Right kidney (tissue), 1 donor: Measurements from ENCODE around the gene NOCT.
A peak's percentile ranks its signal among the peaks of the same experiment; 100 is the strongest.
"Not testable (repeated sequence)": the region's sequence is repeated elsewhere in the genome, so short reads cannot be mapped to it uniquely, and the experiment has no call there.

ENCODE experiments used
- DNase-seq: peaks from one replicate; pipeline ENCODE4 v3.0.0-alpha.2; 2016

Gene NOCT

GRCh38 chr4:139009702-139010101, 5.9 kb upstream of the NOCT start:
- DNase-seq, result no peak

GRCh38 chr4:139011225-139011950, 4.2 kb upstream of the NOCT start:
- no peak for DNase-seq

GRCh38 chr4:139014371-139015268, 961 bp upstream of the NOCT start:
- no peak for DNase-seq

- peak; percentile 93 for DNase-seq
Measured at GRCh38 chr4:139015948-139016471, 429 bp downstream of the NOCT start.

- DNase-seq, result no peak
Measured at GRCh38 chr4:139017861-139018260, 2.3 kb downstream of the NOCT start.

- DNase-seq, result no peak
Measured at GRCh38 chr4:139018501-139018900, 2.9 kb downstream of the NOCT start.

GRCh38 chr4:139018971-139019758, 3.6 kb downstream of the NOCT start:
- DNase-seq, result no peak

GRCh38 chr4:139020384-139020783, 4.8 kb downstream of the NOCT start:
- no peak for DNase-seq

GRCh38 chr4:139021071-139021470, 5.5 kb downstream of the NOCT start:
- DNase-seq, result not testable (repeated sequence)

- no peak for DNase-seq
Measured at GRCh38 chr4:139022835-139023234, 7.3 kb downstream of the NOCT start.

- no peak for DNase-seq
Measured at GRCh38 chr4:139024686-139025085, 9.1 kb downstream of the NOCT start.

- DNase-seq, result no peak
Measured at GRCh38 chr4:139025841-139026240, 10.3 kb downstream of the NOCT start.

GRCh38 chr4:139027776-139028175, 12.2 kb downstream of the NOCT start:
- DNase-seq, result no peak

- no peak for DNase-seq
Measured at GRCh38 chr4:139028191-139028661, 12.6 kb downstream of the NOCT start.

GRCh38 chr4:139029866-139030363, 14.3 kb downstream of the NOCT start:
- DNase-seq, result not testable (repeated sequence)

- DNase-seq, result peak; percentile 46
Measured at GRCh38 chr4:139030614-139031235, 15.1 kb downstream of the NOCT start.

- DNase-seq, result no peak
Measured at GRCh38 chr4:139035650-139036049, 20.1 kb downstream of the NOCT start.

- no peak for DNase-seq
Measured at GRCh38 chr4:139036885-139037284, 21.3 kb downstream of the NOCT start.

GRCh38 chr4:139038874-139039443, 23.4 kb downstream of the NOCT start:
- DNase-seq, result no peak

- DNase-seq, result no peak
Measured at GRCh38 chr4:139042981-139043460, 27.4 kb downstream of the NOCT start.

GRCh38 chr4:139044291-139044690, 28.7 kb downstream of the NOCT start:
- no peak for DNase-seq
